ENCODE results near the gene APBB3.
"Not testable (repeated sequence)": the region's sequence is repeated elsewhere in the genome, so short reads cannot be mapped to it uniquely, and the experiment has no call there.

The APBB3 gene

DNA sequence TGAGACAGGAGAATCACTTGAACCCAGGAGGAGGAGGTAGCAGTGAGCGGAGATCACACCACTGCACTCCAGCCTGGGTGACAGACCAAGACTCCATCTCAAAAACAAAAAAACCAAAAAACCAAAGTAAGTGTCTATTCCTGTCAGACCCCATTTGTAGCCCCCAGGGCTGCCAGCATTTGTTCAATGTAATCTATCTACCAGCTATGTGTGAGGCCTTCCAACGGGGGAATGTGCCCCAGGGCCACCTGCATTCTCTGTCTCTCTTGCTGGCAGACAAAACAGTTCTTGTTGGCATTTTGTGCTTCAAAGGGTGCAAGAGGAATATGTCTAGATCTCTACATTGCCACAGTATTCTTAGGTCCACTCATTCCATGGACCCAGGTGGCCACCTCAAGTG, 34.4 kb upstream of the APBB3 start:
- H3K4me3 ChIP-seq (ENCODE audit: insufficient read depth, low read depth, low read length): no peak overlapping the region
- WGBS, 2 experiments: 83 to 87% methylated on average over 2 of the region's 2 CpGs
- H3K4me1 ChIP-seq (ENCODE audit: control insufficient read depth, insufficient read depth, low read length): no peaks in the 10 kb centered on the region
- no peaks in the 10 kb centered on the region for H3K27me3 ChIP-seq (ENCODE audit: control insufficient read depth, insufficient read depth, low read length, poor library complexity, severe bottlenecking)
- no peaks in the 10 kb centered on the region for H3K9me3 ChIP-seq (ENCODE audit: control insufficient read depth, low read length)
- H3K36me3 ChIP-seq (ENCODE audit: control insufficient read depth, insufficient read depth, low read length): no peaks in the 10 kb centered on the region
- H3K27ac ChIP-seq (ENCODE audit: insufficient read depth, low read depth, low read length, poor library complexity, severe bottlenecking): no peak overlapping the region

DNA sequence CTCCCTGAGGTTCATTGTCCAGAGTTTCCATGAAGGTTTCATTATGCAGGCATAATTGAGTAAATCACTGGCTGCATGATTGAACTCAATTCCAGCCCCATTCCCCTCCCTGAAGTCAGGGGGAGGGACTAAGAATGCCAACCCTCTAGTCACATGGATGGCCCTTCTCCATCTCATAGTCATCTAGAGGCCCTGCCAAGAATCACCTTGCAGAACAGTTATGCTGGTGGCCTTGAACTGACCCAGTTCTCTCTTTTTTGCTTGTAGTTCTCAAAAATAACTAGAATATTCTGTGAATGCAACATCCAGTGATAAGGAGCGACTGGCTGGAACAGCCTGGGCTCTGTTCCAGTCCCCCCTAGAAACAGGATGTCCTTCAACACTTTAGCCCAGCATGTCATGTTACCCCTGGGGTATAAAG, 31.9 kb upstream of the APBB3 start:
- H3K27ac ChIP-seq (ENCODE audit: insufficient read depth, low read depth, low read length, poor library complexity, severe bottlenecking): no peak overlapping the region
- no peaks in the 10 kb centered on the region for H3K27me3 ChIP-seq (ENCODE audit: control insufficient read depth, insufficient read depth, low read length, poor library complexity, severe bottlenecking)
- H3K4me1 ChIP-seq (ENCODE audit: control insufficient read depth, insufficient read depth, low read length): no peaks in the 10 kb centered on the region
- WGBS, 2 experiments: 88% methylated on average over 1 of the region's 1 CpG
- no peaks in the 10 kb centered on the region for H3K36me3 ChIP-seq (ENCODE audit: control insufficient read depth, insufficient read depth, low read length)
- no peak overlapping the region for H3K4me3 ChIP-seq (ENCODE audit: insufficient read depth, low read depth, low read length)
- no peaks in the 10 kb centered on the region for H3K9me3 ChIP-seq (ENCODE audit: control insufficient read depth, low read length)

DNA sequence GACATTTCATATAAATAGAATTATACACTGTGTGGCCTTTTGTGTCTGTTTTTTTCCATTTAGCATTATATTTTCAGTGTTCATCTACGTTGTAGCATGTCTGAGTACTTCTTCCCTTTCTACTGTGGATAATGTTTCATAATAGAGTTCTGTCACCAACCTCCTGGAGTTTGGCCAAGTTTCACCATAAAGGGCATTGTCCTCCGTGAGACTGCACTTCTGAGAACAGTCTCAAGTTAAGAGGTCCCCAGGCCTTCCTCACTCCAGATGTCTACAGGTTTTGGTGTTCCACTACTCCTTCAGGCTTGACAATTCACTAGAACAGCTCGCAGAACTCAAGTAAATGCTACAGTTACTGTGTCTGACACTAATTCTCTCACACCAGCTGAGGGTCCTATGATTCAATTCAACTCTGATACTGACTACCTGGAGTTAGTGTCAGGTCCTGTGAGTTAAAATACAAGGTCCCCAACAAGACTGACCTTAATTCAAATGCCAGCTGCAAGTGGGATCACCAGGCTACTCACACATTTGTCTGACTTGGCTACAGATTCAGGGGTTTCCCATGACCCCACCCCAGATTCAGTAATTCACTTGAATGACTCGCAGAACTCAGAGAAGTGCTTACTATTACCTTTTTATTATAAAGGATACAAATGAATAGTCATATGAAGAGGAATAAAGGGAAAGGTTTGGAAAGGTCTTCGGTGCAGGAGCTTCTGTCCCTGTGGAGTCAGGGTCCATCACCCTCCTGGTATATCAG, 31.3 kb upstream of the APBB3 start:
- H3K4me3 ChIP-seq (ENCODE audit: insufficient read depth, low read depth, low read length): no peak overlapping the region
- H3K27me3 ChIP-seq (ENCODE audit: control insufficient read depth, insufficient read depth, low read length, poor library complexity, severe bottlenecking): no peaks in the 10 kb centered on the region
- 83 to 84% methylated on average over 4 of the region's 5 CpGs for WGBS, 2 experiments
- no peak overlapping the region for H3K27ac ChIP-seq (ENCODE audit: insufficient read depth, low read depth, low read length, poor library complexity, severe bottlenecking)
- H3K9me3 ChIP-seq (ENCODE audit: control insufficient read depth, low read length): no peaks in the 10 kb centered on the region
- H3K4me1 ChIP-seq (ENCODE audit: control insufficient read depth, insufficient read depth, low read length): no peaks in the 10 kb centered on the region
- H3K36me3 ChIP-seq (ENCODE audit: control insufficient read depth, insufficient read depth, low read length): no peaks in the 10 kb centered on the region

DNA sequence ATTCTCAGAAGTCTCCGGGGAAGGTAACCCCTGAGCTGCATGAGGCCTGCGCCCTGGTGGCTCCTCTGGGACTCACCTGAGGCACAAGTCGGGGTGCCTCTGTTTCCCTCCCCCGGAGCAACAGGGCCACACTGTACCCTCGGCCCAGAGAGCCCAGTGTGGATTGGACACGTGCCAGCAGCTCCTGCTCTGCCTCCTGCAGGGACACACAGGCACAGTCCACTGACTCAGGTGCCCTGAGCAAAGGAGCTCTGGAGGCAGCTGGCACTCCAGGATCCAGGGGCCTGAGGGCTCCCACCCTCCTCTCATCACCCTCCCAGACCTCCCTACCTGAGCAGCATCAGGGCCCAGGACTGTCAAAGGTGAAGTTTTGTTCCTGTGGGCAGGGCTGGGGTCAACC, 29.8 kb upstream of the APBB3 start:
- Histone ChIP-seq H3K9me3 (ENCODE audit: control insufficient read depth, low read length) (no peaks in the 10 kb centered on the region), H3K4me3 (ENCODE audit: insufficient read depth, low read depth, low read length) (no peak overlapping the region), H3K27ac (ENCODE audit: insufficient read depth, low read depth, low read length, poor library complexity, severe bottlenecking) (no peak overlapping the region), H3K27me3 (ENCODE audit: control insufficient read depth, insufficient read depth, low read length, poor library complexity, severe bottlenecking) (no peaks in the 10 kb centered on the region), H3K4me1 (ENCODE audit: control insufficient read depth, insufficient read depth, low read length) (no peaks in the 10 kb centered on the region), H3K36me3 (ENCODE audit: control insufficient read depth, insufficient read depth, low read length) (no peaks in the 10 kb centered on the region)
- 89% methylated on average over 6 of the region's 6 CpGs for WGBS, 2 experiments

DNA sequence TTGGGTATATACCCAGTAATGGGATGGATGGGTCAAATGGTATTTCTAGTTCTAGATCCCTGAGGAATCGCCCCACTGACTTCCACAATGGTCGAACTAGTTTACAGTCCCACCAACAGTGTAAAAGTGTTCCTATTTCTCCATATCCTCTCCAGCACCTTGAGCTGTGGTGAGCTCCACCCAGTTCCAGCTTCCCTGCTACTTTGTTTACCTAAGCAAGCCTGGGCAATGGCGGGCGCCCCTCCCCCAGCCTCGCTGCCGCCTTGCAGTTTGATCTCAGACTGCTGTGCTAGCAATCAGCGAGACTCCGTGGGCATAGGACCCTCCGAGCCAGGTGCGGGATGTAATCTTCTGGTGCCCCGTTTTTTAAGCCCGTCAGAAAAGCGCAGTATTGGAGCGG, 28.7 kb upstream of the APBB3 start:
- H3K27ac ChIP-seq (ENCODE audit: insufficient read depth, low read depth, low read length, poor library complexity, severe bottlenecking); H3K36me3 ChIP-seq (ENCODE audit: control insufficient read depth, insufficient read depth, low read length); H3K4me3 ChIP-seq (ENCODE audit: insufficient read depth, low read depth, low read length); H3K4me1 ChIP-seq (ENCODE audit: control insufficient read depth, insufficient read depth, low read length); H3K27me3 ChIP-seq (ENCODE audit: control insufficient read depth, insufficient read depth, low read length, poor library complexity, severe bottlenecking); H3K9me3 ChIP-seq (ENCODE audit: control insufficient read depth, low read length): not testable (repeated sequence)
- WGBS, 2 experiments: 74 to 78% methylated on average over 14 of the region's 14 CpGs

DNA sequence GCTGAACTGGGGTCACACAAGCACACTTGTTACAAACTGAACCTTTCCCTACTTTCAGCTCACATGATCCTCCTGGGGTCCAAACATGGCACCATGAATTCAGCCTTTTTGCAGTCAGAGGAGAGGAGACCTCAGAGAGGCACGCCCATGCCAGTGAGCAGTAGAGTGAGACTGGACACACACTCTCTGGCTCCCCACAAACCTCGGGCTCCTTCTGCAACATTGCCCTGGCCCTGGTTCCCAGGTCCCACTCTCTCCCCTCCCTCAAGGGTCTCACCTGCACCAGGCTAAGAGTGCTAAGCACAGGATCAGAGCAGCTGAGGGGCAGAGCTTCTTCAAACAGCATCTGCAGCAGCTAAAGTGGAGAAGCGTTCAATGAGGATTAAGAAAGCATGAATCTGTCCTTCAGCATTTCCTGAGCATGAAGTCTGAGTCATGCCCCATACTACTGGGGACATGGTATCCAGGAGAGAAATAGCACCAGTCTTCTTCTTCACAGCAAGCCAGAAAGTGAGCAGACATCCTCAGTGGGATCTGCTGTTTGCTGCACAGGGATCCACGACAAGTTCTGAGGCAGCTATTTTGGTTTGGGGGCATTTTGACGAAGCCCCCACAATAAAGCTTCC, 27.5 kb upstream of the APBB3 start:
- no peaks in the 10 kb centered on the region for H3K9me3 ChIP-seq (ENCODE audit: control insufficient read depth, low read length)
- H3K36me3 ChIP-seq (ENCODE audit: control insufficient read depth, insufficient read depth, low read length): no peaks in the 10 kb centered on the region
- H3K27me3 ChIP-seq (ENCODE audit: control insufficient read depth, insufficient read depth, low read length, poor library complexity, severe bottlenecking): no peaks in the 10 kb centered on the region
- H3K27ac ChIP-seq (ENCODE audit: insufficient read depth, low read depth, low read length, poor library complexity, severe bottlenecking): no peak overlapping the region
- no peak overlapping the region for H3K4me3 ChIP-seq (ENCODE audit: insufficient read depth, low read depth, low read length)
- H3K4me1 ChIP-seq (ENCODE audit: control insufficient read depth, insufficient read depth, low read length): no peaks in the 10 kb centered on the region
- WGBS, 2 experiments: 90 to 95% methylated on average over 5 of the region's 5 CpGs

DNA sequence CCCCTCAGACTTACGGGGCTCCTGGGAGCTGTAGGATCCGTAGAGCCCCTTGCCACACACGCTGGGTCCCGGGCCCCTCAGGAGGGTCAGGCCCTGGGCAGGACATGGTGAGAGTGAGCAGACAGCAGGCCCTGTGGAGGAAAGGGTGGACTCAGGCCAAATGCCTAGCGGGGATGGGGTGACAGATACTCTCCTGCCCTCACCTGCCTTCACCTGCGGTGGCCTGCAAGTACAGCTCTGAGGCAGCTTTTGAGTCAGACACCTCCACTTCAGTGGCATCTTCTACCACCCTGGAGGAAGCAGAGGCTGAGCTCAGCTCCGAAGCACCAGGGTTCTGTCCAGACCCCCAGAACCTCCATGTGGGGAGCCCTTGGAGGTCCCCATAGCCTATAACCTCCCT, 26.5 kb upstream of the APBB3 start:
- 91 to 93% methylated on average over 7 of the region's 7 CpGs for WGBS, 2 experiments
- H3K4me1 ChIP-seq (ENCODE audit: control insufficient read depth, insufficient read depth, low read length): no peaks in the 10 kb centered on the region
- H3K4me3 ChIP-seq (ENCODE audit: insufficient read depth, low read depth, low read length): no peak overlapping the region
- H3K27me3 ChIP-seq (ENCODE audit: control insufficient read depth, insufficient read depth, low read length, poor library complexity, severe bottlenecking): no peaks in the 10 kb centered on the region
- no peaks in the 10 kb centered on the region for H3K9me3 ChIP-seq (ENCODE audit: control insufficient read depth, low read length)
- H3K36me3 ChIP-seq (ENCODE audit: control insufficient read depth, insufficient read depth, low read length): no peaks in the 10 kb centered on the region
- H3K27ac ChIP-seq (ENCODE audit: insufficient read depth, low read depth, low read length, poor library complexity, severe bottlenecking): no peak overlapping the region

DNA sequence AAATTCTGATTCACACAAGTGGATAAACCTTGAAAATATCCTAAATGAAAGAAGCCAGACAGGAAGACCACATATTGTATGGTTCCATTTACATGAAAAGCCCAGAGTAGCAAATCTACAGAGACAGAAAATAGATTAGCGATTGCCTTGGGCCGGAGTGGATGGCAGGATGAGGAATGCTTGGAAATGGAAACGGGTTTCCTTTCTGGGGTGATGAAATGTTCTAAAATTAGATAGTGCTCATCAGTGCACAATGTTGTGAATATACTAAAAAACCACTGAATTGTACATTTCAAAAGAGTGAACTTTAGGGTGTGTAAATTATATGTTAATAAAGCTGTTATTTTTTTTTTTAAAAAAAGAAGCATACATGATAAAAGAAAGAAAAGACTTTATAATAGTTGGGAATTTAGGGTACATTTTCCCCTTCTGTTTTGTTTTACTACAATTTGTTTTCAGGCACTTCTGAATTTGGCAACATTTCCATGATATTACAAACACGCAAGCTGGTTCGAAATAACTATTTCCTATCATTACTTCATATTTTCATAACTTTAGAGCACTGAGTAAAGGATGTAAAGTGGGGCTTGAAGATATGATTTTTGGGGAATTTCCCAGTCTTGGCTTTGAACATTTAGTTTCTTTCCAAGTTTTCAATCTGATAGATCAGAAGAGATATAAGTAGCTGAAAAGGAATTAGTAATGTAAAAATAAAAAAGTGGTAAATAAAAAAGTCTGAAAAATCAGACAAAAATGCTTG, 24.1 kb upstream of the APBB3 start:
- no peaks in the 10 kb centered on the region for H3K9me3 ChIP-seq (ENCODE audit: control insufficient read depth, low read length)
- H3K27me3 ChIP-seq (ENCODE audit: control insufficient read depth, insufficient read depth, low read length, poor library complexity, severe bottlenecking): no peaks in the 10 kb centered on the region
- no peaks in the 10 kb centered on the region for H3K4me1 ChIP-seq (ENCODE audit: control insufficient read depth, insufficient read depth, low read length)
- H3K27ac ChIP-seq (ENCODE audit: insufficient read depth, low read depth, low read length, poor library complexity, severe bottlenecking): no peak overlapping the region
- 94 to 95% methylated on average over 4 to 5 of the region's 5 CpGs for WGBS, 2 experiments
- no peak overlapping the region for H3K4me3 ChIP-seq (ENCODE audit: insufficient read depth, low read depth, low read length)
- no peaks in the 10 kb centered on the region for H3K36me3 ChIP-seq (ENCODE audit: control insufficient read depth, insufficient read depth, low read length)

DNA sequence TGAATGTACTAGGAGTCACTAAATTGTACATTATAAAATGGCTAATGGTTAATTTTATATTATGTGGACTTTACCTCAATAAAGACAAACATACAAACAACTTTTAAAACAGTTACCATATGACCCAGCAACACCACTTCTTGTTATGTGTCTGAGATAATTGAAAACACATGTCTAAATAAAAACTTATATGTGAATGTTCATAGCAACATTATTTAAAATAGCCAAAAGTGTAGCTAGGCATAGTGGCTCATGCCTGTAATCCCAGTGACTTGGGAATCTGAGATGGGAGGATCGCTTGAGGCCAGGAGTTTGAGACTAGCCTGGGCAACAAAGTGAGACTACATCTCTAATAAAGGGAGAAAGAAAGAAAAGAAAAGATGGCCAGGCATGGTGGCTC, 23.1 kb upstream of the APBB3 start:
- Histone ChIP-seq H3K36me3 (ENCODE audit: control insufficient read depth, insufficient read depth, low read length) (no peaks in the 10 kb centered on the region), H3K9me3 (ENCODE audit: control insufficient read depth, low read length) (no peaks in the 10 kb centered on the region), H3K27me3 (ENCODE audit: control insufficient read depth, insufficient read depth, low read length, poor library complexity, severe bottlenecking) (no peaks in the 10 kb centered on the region), H3K4me3 (ENCODE audit: insufficient read depth, low read depth, low read length) (no peak overlapping the region), H3K27ac (ENCODE audit: insufficient read depth, low read depth, low read length, poor library complexity, severe bottlenecking) (no peak overlapping the region), H3K4me1 (ENCODE audit: control insufficient read depth, insufficient read depth, low read length) (no peaks in the 10 kb centered on the region)
- WGBS, 2 experiments: 83 to 89% methylated on average over 1 of the region's 1 CpG

DNA sequence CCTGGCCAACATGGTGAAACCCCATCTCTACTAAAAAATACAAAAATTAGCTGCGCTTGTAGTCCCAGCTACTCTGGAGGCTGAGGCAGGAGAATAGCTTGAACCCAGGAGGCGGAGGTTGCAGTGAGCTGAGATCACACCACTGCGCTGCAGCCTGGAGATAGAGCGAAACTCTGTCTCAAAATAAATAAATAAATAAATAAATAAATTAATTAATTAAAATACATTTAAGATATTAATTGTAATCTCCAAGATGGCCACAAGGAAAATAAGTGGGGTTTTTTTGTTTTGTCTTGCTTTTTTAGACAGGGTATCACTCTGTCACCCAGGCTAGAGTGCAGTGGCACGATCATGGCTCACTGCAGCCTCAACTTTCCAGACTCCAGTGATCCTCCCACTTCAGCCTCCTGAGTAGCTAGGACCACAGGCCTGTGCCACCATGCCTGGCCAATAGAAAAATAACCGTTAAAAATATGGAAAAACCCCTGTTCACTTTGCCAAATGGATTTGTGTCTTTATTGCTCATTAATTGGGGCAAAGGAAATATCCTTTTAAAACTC, 14.9 kb upstream of the APBB3 start:
- WGBS, 2 experiments: 89 to 94% methylated on average over 4 to 6 of the region's 6 CpGs
- not testable (repeated sequence) for H3K27me3 ChIP-seq (ENCODE audit: control insufficient read depth, insufficient read depth, low read length, poor library complexity, severe bottlenecking); H3K36me3 ChIP-seq (ENCODE audit: control insufficient read depth, insufficient read depth, low read length); H3K9me3 ChIP-seq (ENCODE audit: control insufficient read depth, low read length); H3K4me3 ChIP-seq (ENCODE audit: insufficient read depth, low read depth, low read length); H3K4me1 ChIP-seq (ENCODE audit: control insufficient read depth, insufficient read depth, low read length); H3K27ac ChIP-seq (ENCODE audit: insufficient read depth, low read depth, low read length, poor library complexity, severe bottlenecking)

Measured in ectodermal cell (in vitro differentiated cells).